Ovary (tissue), 3 donors: ENCODE results near the gene MYO1C.

Experiments
- EP300 ChIP-seq: sonication (generic); formaldehyde crosslinking; IDR thresholded peaks from one replicate; pipeline ENCODE4 v1.6.1; 2017; ENCODE audit warnings: antibody characterized with exemption
- POLR2A ChIP-seq: fragments of 450-650 bp; IDR thresholded peaks from one replicate; pipeline ENCODE4 v1.6.1; 2017; ENCODE audit warnings: antibody characterized with exemption, mild to moderate bottlenecking, moderate library complexity
- TF ChIP-seq, protein P1 (sequence below), 3 donors: fragments of 450-650 bp in 2 of 3; fragments of 200-600 bp in 1 of 3; IDR thresholded peaks; one replicate each; pipeline versions ENCODE4 v1.5.1 to v1.8.0; 2016 to 2022; ENCODE audit warnings: antibody characterized with exemption in 3 of 3, mild to moderate bottlenecking in 1 of 3
- donor health status: DM: no; HTN: no; CAD: no.

GRCh38 chr17:1464186-1464585 lies 28.3 kb downstream of the MYO1C start:
- TF ChIP-seq, protein P1, sequence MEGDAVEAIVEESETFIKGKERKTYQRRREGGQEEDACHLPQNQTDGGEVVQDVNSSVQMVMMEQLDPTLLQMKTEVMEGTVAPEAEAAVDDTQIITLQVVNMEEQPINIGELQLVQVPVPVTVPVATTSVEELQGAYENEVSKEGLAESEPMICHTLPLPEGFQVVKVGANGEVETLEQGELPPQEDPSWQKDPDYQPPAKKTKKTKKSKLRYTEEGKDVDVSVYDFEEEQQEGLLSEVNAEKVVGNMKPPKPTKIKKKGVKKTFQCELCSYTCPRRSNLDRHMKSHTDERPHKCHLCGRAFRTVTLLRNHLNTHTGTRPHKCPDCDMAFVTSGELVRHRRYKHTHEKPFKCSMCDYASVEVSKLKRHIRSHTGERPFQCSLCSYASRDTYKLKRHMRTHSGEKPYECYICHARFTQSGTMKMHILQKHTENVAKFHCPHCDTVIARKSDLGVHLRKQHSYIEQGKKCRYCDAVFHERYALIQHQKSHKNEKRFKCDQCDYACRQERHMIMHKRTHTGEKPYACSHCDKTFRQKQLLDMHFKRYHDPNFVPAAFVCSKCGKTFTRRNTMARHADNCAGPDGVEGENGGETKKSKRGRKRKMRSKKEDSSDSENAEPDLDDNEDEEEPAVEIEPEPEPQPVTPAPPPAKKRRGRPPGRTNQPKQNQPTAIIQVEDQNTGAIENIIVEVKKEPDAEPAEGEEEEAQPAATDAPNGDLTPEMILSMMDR (IDR thresholded peaks at IDR 0.05): no peak
- TF ChIP-seq POLR2A (no peak), EP300 (no peak)
